A673 (cell line): ENCODE measurements around the gene ELOA2.
"Not testable (repeated sequence)": the region's sequence is repeated elsewhere in the genome, so short reads cannot be mapped to it uniquely, and the experiment has no call there.

Experiments used
- CTCF ChIP-seq: fragments of 300-800, 200-600 bp; sonication (generic); conservative IDR thresholded peaks from 2 replicates; pipeline ENCODE4 v1.5.1; 2017; ENCODE audit warnings: low read depth, mild to moderate bottlenecking, antibody characterized with exemption, low read length, moderate library complexity, mixed read lengths
- EZH2 ChIP-seq: fragments of 200-600 bp; sonication (generic); IDR thresholded peaks from 2 replicates; pipeline ENCODE4 v1.6.1; 2017; ENCODE audit warnings: borderline replicate concordance, low read depth, mild to moderate bottlenecking, mixed read lengths, antibody characterized with exemption, low read length; ENCODE audit not compliant: poor library complexity, severe bottlenecking

- not testable (repeated sequence) for TF ChIP-seq EZH2, CTCF
Measured at GRCh38 chr18:47029684-47030353, 5.6 kb downstream of the ELOA2 start.
